GM19035 (cell line): ENCODE measurements around the gene SGMS1.
"Not testable (repeated sequence)": the region's sequence is repeated elsewhere in the genome, so short reads cannot be mapped to it uniquely, and the experiment has no call there.

Experiments
- ATAC-seq: cut with Tn5 transposase; IDR thresholded peaks from one replicate; pipeline ENCODE4 v1.9.1; 2021; ENCODE audit not compliant: unreplicated experiment

The SGMS1 gene

DNA sequence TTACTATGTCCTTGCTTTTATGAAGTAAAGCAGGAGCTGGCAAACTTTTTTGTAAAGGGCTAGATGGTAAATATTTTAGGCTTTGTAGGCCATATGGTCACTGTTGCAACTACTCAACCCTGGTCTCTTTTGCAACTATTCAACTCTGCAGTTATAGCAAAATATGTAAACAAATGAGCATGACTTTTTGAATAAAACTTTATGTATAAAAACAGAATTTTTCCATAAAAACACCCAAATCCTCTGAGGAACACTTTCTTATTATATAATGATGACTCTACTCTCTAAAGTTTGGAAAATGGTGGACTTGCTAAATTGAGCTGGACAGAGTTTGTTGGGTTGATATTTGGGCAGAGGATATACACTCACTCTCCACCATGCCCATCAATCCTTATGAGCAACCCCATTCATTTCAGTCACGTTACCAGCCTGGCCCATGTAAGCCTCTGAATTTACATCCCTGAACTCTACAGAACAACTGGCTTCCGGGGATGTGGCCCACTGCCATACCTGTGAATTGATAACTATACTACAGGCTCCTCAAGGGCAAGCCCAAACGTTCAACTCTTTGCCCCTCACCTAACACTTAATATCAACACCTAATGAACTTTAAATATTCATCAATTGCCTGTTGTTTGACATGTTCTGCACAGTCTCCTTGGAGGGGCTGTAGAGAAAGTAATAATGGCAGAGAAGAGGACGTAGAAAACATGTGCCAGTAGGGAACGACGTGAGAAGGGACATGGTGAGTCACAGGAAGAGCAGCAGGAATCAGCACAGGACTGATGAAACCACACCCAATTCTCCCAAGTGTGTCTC lies 37.6 kb downstream of the SGMS1 start:
- ATAC-seq, result no peak

DNA sequence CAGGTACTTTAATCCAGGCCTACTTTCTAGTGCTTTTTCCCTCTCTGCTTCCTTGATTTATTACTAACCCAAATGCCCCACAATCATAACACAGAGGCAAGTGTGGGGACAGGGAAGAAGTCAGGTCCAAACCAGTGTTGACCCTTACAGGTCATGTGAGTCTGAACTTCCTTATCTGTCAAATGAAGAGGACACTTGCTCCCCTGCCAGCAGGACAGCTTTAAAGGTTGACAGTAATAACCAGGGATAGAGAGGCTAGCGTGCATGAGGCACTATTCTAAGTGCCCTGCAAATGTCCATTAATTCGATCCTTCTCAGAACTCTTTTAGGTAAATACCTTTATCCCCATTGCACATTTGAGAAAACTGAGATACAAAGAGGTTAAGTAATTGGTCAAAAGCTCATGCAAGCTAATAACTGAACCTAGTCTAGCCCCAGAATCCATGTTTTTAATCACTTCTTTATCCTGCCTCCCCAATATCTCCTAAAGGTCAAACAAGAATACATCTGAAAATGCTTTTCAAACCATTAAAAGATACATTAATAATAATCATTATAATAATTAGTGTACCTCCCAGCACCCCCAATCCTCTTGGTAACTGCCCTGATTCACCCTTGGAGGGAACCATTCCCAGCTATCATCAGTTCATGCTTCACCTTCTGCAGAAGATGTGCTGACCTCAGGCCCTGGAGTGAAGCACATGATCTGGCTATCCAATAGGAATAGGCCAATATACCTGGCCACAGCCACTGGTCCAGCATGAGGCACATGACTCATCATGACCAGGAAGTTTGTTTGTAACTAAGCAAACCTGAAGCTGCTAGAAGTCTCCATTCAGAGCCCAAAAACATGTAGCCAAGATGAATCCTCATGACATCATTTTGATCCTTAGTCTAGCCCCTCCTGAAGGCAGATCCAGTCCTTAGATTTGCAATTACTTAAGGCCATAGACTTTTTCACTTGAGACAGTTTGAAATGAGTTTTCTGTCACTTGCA lies 40.7 kb downstream of the SGMS1 start:
- ATAC-seq, result no peak

DNA sequence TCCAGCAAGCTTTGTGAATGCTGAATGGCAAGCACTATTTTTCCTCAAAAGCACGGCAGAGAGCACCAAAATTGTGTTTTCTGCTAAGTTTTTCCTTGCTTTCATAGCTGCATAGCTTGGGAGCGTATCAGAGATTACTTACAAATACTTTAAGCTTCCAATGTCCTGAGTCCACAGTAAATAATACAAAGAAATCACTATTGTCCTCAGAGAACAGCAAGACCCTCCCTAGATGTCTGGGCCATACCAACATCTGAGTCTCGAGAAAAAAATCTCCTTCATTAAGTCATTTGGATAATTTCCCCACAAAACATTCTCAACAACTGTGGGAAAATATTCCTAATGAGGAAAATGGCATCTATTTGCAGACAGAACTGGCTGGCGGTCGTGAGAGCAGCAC lies 41.7 kb downstream of the SGMS1 start:
- no peak for ATAC-seq

DNA sequence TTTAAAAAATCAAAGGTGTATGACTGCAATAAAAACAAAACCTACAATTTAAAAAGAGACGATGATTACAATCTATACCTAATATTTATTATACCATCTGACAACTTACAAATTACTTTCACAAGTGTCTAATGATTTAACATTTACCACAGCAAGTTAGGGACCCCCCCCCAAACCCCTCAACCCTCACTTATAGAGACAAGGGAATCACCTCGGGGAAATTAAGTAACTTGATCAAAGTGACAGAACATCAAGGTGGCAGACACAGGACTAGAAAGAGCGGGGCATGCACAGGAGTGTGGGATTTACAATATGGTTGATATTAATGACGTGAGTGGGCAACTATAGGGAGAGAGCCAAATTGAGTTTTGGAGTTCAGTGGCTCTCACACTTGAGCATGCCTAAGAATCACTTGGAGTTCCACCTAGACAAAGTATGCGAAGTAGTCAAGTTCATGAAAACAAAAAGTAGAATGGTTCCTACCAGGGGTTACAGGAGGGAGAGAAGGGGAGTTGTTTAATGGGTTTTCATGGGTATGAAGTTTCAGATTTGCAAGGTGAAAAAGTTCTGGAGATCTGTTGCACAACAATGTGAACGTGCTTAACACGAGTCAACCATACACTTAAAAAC lies 43.4 kb downstream of the SGMS1 start:
- no peak for ATAC-seq

DNA sequence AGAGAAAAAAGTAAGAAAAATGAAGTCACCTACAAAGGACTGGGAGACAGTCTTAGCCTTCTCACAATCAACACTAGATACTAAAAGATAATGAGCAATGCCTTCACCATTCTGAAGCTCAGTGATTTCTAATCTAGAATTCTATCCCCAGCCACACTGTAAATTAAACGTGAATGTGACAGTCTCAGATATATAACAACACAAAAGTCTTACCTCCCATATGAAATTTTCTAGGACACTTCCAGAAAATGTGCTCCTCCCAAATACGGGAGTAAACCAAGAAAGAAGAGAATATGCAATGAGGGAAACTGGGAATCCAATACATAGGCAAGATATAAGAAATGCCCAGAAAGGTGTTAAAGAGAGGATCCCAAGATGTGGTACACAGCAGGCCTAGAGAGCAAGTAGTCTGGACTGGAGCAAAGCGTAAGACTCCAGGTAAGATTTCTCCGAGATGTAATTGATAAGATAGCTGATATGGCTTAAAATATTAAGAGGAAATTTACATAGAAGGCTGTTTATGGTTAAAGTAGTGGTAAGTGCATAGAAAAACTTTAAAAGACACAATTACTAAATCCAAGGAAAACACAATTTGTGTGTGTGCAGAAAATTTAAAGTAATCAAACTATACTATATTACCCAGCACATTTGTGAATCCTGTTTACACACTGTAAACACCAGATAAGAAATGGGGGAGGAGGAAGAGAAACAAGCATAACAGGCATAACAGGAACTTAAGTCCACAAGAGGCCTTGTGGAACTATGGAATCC lies 44.1 kb downstream of the SGMS1 start:
- ATAC-seq, result no peak

DNA sequence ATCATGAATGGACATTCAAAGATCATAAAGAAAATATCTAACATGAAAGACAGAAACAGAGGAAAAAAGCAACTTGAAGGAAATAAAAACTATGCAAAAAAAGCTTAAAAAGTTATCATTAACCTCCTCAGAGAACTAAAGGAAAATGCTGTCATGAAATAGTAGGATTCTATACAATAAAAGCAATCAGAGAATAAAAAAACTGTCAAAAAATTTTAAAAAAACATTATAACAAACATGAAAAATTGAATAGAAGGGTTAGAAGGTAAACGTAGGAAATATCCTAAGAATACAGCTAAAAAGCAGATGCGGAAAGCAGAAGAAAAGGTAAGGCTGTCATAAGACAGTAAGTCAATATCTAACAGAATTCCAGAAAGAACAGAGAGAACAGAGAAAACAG lies 44.8 kb downstream of the SGMS1 start:
- ATAC-seq, result no peak

DNA sequence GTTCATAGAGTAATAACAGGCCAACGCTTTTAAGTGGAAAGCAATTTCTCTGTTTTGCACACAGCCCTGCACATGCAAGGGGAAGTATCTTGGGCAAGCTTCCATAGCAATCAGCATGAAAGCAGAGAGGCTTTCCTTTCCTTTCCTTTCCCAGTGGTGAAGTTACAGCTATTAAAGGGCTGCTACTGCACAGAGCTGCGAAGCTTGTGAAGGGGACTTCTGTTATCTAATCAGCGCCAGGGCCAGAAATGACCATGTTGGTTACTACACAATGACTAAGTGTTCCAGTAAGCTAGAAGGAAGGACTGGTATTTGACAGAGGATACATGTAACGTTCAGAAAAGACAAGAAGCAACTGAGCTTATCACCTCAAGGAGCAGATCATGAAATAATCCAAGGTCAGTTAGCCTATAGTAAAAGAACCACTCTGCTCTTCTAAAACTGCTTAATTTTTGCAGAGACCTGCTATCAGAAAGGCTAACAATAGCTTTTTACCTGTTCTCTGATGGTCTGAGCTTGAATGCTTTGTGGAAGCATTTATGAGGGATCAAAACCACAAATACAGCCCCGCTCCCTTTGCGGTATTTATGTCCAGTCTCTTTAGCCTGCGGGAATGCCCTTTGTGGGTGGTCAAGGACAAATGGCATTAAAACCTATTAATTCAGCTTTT lies 45.9 kb downstream of the SGMS1 start:
- ATAC-seq, result no peak

DNA sequence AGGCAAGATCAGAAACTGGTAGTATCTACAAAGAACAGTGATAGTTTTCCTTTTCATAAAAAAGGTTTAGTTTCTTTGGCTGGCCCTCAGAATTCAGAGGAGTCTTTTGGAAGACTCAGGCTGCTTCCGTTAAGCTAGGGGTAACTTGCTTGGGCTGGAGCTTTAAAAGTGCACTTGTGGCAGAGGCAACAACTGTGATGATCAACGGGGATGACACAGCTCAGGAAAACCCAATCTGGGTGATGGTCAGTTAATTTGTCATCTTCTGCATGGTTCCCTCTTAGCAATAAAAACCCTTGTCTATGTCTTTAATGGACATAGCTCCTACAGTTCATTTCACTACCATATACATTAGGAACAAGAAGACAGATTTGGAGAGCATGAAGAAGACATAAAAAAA lies 46.7 kb downstream of the SGMS1 start:
- ATAC-seq, result no peak

DNA sequence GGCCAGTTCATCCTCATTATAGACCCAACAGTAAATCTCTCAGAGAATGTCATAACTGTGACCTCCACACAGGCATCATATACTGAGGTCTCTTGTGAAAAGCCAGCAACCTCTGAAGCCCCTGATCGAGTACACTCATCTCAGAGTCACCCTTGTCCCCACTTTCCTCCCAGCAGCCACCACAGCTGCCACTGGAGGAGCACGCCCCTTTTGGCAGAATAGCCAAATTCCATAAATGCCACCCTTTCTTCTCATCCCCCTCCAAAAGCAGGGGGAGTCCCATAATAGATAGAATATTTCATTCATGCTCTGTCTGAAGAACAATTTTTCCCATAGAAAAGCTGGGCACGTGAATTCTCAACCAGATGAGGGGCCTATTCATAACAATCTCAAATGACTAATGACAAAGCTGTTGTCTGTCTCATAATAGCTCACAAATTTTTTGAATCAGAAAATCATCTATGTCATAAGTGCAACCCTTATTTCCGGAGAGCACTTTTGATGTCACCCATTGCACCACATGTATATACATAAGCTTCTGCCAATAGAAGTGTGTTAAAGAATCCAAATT lies 47.4 kb downstream of the SGMS1 start:
- ATAC-seq, result no peak

DNA sequence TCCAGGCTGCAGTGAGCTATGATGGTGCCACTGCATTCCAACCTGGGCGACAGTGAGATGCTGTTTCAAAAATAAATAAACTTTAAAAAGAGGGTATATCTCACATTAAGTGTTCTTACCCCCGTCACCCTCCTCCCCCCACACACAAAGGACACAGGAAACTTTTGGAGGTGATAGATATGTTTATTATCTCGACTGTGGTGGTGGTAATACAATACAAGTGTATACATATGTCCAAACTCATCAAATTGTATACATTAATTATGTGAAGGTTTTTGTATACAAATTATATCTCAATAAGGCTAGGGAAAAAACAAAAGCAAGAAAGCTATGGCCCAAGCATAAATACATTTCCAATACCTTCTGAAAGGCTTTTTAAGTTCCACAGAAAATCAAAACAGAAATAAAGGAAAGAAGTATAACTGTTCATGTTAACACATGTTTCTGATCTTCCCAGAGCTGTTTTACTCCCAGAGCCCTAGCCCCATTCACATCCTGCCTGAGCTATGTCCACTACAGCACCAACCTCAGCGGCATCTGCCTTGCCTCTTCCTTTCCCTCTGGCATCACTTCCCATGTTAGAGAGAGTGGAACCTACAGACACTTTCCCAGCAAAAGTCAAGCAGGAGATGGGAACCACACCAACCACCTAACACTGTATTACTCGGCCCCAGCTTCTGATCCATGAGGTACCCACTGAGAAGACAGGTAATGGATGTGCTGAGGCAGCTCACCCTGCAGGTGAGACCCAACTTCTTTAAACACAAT lies 48.1 kb downstream of the SGMS1 start:
- no peak for ATAC-seq

DNA sequence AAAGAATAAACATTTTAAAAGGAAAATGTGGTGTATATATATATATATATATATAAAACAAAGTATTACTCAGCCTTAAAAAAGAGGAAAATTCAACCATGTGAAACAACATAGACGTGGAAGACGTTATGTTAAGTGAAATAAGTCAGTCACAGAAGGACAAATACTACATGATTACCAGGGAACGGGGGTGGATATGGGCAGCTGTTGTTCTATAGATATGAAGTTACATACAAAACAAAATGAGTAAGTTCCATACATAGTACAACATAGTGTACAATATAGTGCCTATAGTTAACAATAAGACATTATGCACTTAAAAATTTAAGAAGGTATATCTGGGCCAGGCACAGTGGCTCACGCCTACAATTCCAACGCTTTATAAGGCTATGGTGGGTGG lies 48.8 kb downstream of the SGMS1 start:
- no peak for ATAC-seq

DNA sequence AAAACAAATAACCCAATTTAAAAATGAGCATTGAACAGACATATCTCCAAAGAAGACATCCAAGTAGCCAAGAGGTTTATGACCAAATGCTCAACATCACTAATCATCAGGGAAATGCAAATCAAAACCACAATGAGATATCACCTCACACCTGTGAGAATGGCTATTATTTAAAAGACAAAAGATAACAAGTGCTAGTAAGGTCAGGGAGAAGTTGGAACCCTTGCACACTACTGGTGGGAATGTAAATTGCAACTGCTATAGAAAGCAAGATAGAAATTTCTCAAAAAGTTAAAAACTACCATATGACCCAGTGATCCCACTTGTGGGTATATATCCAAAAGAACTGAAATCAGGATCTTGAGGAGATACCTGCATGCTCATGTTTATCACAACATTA lies 49.5 kb downstream of the SGMS1 start:
- no peak for ATAC-seq

DNA sequence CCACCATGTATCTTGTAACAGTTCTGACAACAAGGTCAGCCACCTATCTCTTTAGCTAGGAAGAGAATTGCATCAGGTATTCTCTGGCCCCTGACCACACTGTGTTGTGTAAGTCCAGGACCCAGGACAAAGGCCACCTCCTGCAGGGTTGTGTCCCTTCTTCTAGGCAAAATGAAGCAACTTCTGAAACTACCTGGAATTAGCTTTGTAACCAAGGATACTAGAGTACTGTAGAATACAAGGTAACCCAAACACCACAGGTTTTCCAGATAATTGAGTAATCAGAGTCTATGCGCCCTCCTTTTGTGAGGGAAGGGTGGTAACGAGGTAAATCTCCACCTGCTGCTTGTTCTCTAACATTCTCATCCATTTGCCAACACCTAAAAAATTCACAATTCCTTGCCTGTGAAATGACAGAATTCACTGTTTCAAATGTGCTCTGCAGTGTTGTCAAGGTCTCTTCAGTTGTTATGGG lies 51.7 kb downstream of the SGMS1 start:
- ATAC-seq, result no peak

DNA sequence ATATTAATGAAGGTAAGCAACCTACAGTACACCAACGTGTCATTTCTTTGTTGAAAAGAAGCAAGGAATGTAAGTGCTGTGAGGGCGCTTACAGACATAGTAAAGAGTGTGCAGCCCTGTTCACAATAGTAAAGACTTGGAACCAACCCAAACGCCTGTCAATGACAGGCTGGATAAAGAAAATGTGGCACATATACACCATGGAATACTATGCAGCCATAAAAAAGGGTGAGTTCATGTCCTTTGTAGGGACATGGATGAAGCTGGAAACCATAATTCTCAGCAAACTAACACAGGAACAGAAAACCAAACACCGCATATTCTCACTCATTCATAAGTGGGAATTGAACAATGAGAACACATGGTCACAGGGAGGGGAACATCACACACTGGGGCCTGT lies 55.0 kb downstream of the SGMS1 start:
- not testable (repeated sequence) for ATAC-seq

DNA sequence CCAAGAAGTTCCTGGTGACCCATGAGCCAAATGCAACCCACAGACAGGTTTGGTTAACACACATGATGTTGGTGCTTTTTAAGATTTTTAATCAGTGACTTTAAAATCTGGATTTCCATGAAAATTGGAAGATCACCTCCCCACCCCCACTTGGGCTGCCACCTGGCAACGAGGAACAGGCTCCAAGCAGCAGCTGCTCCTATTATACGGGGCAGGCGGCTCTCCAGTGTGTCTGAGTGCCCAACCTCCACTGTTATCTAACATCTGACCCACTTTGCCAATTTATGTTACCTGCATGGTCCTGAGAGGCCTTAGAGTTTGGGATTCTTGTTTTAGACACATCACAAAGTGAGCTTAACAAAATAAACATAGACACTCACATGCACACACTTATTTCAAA lies 56.4 kb downstream of the SGMS1 start:
- ATAC-seq, result no peak

DNA sequence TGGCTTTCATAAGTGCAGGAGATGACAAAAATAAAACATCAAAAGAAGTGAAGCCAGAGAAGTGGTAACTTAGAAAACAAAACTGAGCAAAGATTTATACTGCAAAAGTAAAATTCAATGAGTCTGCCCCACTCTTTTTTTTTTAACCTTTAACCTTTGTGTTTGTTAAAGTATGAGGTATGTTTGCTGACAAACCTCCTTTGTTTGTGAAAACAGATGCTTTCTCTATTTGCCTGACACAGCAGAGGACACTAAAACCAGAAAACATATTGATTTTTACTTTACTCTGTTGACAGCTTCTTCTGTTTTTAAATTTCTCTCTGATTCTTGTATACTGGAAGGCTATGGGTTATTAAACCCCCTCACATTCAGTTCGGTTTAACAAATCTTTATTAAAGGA lies 57.6 kb downstream of the SGMS1 start:
- ATAC-seq, result no peak

DNA sequence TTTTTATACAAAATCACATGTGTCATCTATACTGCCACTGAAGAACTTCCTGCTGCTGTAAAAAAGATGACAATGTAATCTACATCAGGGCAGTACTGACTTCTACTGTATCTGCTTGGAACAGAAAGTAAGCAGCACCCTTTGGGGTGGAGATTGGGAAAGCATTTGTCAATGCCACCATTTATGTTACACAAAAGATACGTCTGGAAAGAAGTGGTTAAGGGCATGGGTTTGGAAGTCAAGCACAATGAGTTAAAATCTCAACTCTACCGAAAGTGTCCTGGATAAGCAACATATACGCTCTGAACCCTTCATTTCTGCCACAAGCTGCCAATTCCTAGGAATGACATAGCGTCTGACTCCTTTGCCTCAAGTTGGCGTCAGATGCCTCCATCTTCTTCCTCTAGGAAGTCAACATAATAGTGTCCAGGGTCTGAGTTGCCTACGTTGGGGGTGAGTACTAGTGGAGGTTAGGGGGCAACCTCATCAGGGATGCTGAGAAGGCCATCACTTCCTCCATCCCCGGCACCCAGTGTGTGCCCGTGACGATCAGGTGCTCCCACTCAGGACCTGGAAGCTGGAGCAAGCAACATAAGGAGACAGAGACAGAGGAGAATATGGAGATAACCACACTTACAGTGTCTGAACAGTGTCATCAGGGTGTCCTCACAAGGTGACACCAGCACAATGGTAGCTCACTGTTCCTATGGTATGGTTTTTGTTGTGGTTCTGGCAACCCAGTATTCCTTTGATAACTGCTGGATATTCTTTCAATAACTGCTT lies 58.3 kb downstream of the SGMS1 start:
- ATAC-seq, result no peak

DNA sequence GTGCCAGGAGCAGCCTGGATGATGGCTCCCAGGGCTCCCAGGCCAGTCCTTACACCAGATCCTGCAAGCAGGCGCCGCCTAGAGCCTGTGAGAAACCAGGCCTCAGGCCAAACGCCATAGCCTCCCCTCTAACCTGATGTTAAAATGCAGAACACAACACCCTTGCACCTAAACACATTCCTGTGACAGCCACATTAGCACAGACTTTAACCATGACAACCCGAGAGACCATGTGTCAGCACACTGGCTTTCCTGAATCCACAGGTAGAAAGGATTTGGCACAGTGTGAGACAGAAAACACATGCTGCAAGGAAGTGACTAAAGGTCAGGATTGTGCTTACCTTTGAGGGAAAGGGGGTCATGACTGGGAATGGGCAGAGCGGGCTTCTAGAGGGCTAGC lies 59.9 kb downstream of the SGMS1 start:
- no peak for ATAC-seq
